ENCODE measurements around the gene OBSL1.

GRCh38 chr2:219545295-219545942 lies 25.9 kb downstream of the OBSL1 start:
- TF ChIP-seq NFIC (IDR thresholded peaks at IDR 0.05) (no peak), REST (IDR thresholded peaks at IDR 0.05; ENCODE audit: low read depth) (no peak), YY1 (IDR thresholded peaks at IDR 0.05; ENCODE audit: low read depth) (no peak), TAF1 (IDR thresholded peaks at IDR 0.05; ENCODE audit: low read depth) (no peak)
